GM23338 (cell line): ENCODE measurements around the gene DPH6. TPM values are rescaled to one million over a fixed set of nuclear protein-coding genes. Genes with fewer than 3 reads are reported as not detected.

Experiments used
- ATAC-seq: fragments of 200-7000 bp; cut with Tn5 transposase; 3 replicates; pipeline ENCODE4 v1.9.1; 2020
- DNase-seq: peaks from one replicate; pipeline ENCODE4 v3.0.0-alpha.2; 2015; ENCODE audit warnings: low spot score
- H2AFZ ChIP-seq: fragments of 200-600 bp; sonication (generic); 2 replicates; pipeline ENCODE4 v1.8.0; 2016; ENCODE audit warnings: antibody characterized with exemption, mild to moderate bottlenecking, moderate library complexity
- H3F3A ChIP-seq: fragments of 200-600 bp; sonication (generic); replicated peaks from 2 replicates; pipeline ENCODE4 v1.8.0; 2017; ENCODE audit warnings: antibody characterized with exemption, mixed run types, low read depth
- H3K27ac ChIP-seq: fragments of 200-600 bp; sonication (generic); 2 replicates; pipeline ENCODE4 v1.6.1; 2016; ENCODE audit warnings: low read depth
- H3K27me3 ChIP-seq: fragments of 200-600 bp; sonication (generic); 2 replicates; pipeline ENCODE4 v1.8.0; 2016; ENCODE audit warnings: mild to moderate bottlenecking, mixed run types, moderate library complexity; ENCODE audit not compliant: insufficient read depth
- H3K36me3 ChIP-seq: fragments of 200-600 bp; sonication (generic); 2 replicates; pipeline ENCODE4 v1.8.0; 2016; ENCODE audit warnings: mild to moderate bottlenecking; ENCODE audit not compliant: insufficient read depth
- H3K4me1 ChIP-seq: fragments of 200-600 bp; sonication (generic); 2 replicates; pipeline ENCODE4 v1.8.0; 2016; ENCODE audit warnings: mild to moderate bottlenecking, moderate library complexity; ENCODE audit not compliant: insufficient read depth
- H3K4me2 ChIP-seq: fragments of 200-600 bp; sonication (generic); 2 replicates; pipeline ENCODE4 v1.7.1; 2017; ENCODE audit warnings: mixed run types
- H3K4me3 ChIP-seq: fragments of 200-600 bp; sonication (generic); 2 replicates; pipeline ENCODE4 v1.6.1; 2016; ENCODE audit warnings: mixed run types
- H3K79me2 ChIP-seq: fragments of 200-600 bp; sonication (generic); replicated peaks from 2 replicates; pipeline ENCODE4 v1.8.0; 2017; ENCODE audit warnings: mild to moderate bottlenecking; ENCODE audit not compliant: insufficient read depth
- H3K9me2 ChIP-seq: fragments of 200-600 bp; sonication (generic); 2 replicates; pipeline ENCODE4 v1.8.0; 2017; ENCODE audit not compliant: insufficient read depth
- H4K20me1 ChIP-seq: fragments of 200-600 bp; sonication (generic); replicated peaks from 2 replicates; pipeline ENCODE4 v1.8.0; 2017; ENCODE audit warnings: mild to moderate bottlenecking; ENCODE audit not compliant: insufficient read depth
- H3K27ac Mint-ChIP-seq: 2 replicates; pipeline ENCODE4 v1.8.0; 2020; ENCODE audit warnings: inconsistent platforms, mild to moderate bottlenecking, moderate library complexity, mixed read lengths
- H3K27me3 Mint-ChIP-seq: 3 replicates; pipeline ENCODE4 v1.8.0; 2022; ENCODE audit warnings: low read depth, mild to moderate bottlenecking, moderate library complexity, mixed read lengths, inconsistent platforms; ENCODE audit not compliant: insufficient read depth, poor library complexity
- H3K36me3 Mint-ChIP-seq: 3 replicates; pipeline ENCODE4 v1.8.0; 2021; ENCODE audit warnings: low read depth, mild to moderate bottlenecking, inconsistent platforms, moderate library complexity, mixed read lengths
- H3K4me1 Mint-ChIP-seq: 3 replicates; pipeline ENCODE4 v1.8.0; 2020; ENCODE audit warnings: mild to moderate bottlenecking, inconsistent platforms, mixed read lengths
- H3K4me3 Mint-ChIP-seq: 3 replicates; pipeline ENCODE4 v1.8.0; 2021; ENCODE audit warnings: moderate library complexity, mild to moderate bottlenecking, inconsistent platforms, mixed read lengths
- H3K9me3 Mint-ChIP-seq: 3 replicates; pipeline ENCODE4 v1.8.0; 2020; ENCODE audit warnings: moderate library complexity, mild to moderate bottlenecking, inconsistent platforms, mixed read lengths
- EZH2 ChIP-seq: fragments of 200-600 bp; sonication (generic); IDR thresholded peaks from one replicate; pipeline ENCODE4 v1.8.0; 2017; ENCODE audit warnings: antibody characterized with exemption, mild to moderate bottlenecking, low read depth; ENCODE audit not compliant: unreplicated experiment
- NANOG ChIP-seq: IDR thresholded peaks from 2 replicates; pipeline ENCODE4 v1.6.1; 2016; ENCODE audit warnings: antibody characterized with exemption, borderline replicate concordance
- POLR2AphosphoS5 ChIP-seq: IDR thresholded peaks from 2 replicates; pipeline ENCODE4 v1.6.1; 2016; ENCODE audit warnings: antibody characterized with exemption, low read depth
- STAT1 ChIP-seq: IDR thresholded peaks from one replicate; pipeline ENCODE4 v1.6.1; 2016; ENCODE audit warnings: antibody characterized with exemption; ENCODE audit not compliant: unreplicated experiment
- ZNF331 ChIP-seq: fragments of 250-450 bp; sonication (Bioruptor Pico); IDR thresholded peaks from 2 replicates; pipeline ENCODE4 v1.5.0; 2020; ENCODE audit warnings: low read depth, mild to moderate bottlenecking, moderate library complexity
- polyA plus RNA-seq: library from polyadenylated mRNA; unstranded; fragments of >200 nt; fragmentation: Nextera tagmentation; extraction: Ambion mirVana; gene quantifications from 2 replicates; pipeline ENCODE4 v1.2.1, GENCODE V29; 2016
- total RNA-seq: library from RNA; depleted of rRNA; stranded (reverse); fragments of >200 nt; shearing (Covaris generic); gene quantifications from 2 replicates; pipeline ENCODE4 v1.2.3, GENCODE V29; 2014
- TF ChIP-seq, protein P1 (sequence below): fragments of 250-450 bp; sonication (Bioruptor Pico); IDR thresholded peaks from 2 replicates; pipeline ENCODE4 v1.5.0; 2020; ENCODE audit warnings: mild to moderate bottlenecking, moderate library complexity
- TF ChIP-seq, protein P2 (sequence below): IDR thresholded peaks from one replicate; pipeline ENCODE4 v1.6.1; 2018; ENCODE audit warnings: antibody characterized with exemption; ENCODE audit not compliant: unreplicated experiment
- TF ChIP-seq, protein P3 (sequence below), 2 experiments: fragments of 200-600 bp in 1 of 2; sonication (generic) in 1 of 2; conservative IDR thresholded peaks; 2 replicates each; pipeline versions ENCODE4 v1.5.1 to v1.6.1; 2016 to 2017; ENCODE audit warnings: antibody characterized with exemption in 2 of 2, low read depth in 2 of 2, mild to moderate bottlenecking in 2 of 2, moderate library complexity in 1 of 2

Gene DPH6
- total and polyA plus RNA-seq, 2 experiments from 2014 or later: 37.9 to 46.9 TPM

DNA sequence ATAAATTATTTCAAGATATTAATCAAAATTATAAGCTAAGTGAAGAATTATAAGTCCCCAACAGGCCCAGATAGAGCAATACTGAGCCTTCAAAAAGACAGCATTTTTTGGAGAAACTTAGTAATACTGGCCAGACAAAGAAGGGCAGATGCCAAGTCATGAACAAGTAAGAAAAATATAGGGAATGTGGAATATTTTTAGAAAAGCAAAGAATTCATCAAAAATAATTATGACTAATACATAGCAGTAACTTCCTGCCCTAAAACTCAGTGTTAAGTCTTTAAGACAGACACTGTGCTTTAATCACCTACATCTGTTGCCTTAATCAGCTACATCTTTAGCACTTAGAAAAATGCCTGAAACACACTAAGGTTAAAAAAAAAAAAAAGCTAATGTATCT is 31.2 kb downstream of the DPH6 start (continued):
- TF ChIP-seq, protein P1, sequence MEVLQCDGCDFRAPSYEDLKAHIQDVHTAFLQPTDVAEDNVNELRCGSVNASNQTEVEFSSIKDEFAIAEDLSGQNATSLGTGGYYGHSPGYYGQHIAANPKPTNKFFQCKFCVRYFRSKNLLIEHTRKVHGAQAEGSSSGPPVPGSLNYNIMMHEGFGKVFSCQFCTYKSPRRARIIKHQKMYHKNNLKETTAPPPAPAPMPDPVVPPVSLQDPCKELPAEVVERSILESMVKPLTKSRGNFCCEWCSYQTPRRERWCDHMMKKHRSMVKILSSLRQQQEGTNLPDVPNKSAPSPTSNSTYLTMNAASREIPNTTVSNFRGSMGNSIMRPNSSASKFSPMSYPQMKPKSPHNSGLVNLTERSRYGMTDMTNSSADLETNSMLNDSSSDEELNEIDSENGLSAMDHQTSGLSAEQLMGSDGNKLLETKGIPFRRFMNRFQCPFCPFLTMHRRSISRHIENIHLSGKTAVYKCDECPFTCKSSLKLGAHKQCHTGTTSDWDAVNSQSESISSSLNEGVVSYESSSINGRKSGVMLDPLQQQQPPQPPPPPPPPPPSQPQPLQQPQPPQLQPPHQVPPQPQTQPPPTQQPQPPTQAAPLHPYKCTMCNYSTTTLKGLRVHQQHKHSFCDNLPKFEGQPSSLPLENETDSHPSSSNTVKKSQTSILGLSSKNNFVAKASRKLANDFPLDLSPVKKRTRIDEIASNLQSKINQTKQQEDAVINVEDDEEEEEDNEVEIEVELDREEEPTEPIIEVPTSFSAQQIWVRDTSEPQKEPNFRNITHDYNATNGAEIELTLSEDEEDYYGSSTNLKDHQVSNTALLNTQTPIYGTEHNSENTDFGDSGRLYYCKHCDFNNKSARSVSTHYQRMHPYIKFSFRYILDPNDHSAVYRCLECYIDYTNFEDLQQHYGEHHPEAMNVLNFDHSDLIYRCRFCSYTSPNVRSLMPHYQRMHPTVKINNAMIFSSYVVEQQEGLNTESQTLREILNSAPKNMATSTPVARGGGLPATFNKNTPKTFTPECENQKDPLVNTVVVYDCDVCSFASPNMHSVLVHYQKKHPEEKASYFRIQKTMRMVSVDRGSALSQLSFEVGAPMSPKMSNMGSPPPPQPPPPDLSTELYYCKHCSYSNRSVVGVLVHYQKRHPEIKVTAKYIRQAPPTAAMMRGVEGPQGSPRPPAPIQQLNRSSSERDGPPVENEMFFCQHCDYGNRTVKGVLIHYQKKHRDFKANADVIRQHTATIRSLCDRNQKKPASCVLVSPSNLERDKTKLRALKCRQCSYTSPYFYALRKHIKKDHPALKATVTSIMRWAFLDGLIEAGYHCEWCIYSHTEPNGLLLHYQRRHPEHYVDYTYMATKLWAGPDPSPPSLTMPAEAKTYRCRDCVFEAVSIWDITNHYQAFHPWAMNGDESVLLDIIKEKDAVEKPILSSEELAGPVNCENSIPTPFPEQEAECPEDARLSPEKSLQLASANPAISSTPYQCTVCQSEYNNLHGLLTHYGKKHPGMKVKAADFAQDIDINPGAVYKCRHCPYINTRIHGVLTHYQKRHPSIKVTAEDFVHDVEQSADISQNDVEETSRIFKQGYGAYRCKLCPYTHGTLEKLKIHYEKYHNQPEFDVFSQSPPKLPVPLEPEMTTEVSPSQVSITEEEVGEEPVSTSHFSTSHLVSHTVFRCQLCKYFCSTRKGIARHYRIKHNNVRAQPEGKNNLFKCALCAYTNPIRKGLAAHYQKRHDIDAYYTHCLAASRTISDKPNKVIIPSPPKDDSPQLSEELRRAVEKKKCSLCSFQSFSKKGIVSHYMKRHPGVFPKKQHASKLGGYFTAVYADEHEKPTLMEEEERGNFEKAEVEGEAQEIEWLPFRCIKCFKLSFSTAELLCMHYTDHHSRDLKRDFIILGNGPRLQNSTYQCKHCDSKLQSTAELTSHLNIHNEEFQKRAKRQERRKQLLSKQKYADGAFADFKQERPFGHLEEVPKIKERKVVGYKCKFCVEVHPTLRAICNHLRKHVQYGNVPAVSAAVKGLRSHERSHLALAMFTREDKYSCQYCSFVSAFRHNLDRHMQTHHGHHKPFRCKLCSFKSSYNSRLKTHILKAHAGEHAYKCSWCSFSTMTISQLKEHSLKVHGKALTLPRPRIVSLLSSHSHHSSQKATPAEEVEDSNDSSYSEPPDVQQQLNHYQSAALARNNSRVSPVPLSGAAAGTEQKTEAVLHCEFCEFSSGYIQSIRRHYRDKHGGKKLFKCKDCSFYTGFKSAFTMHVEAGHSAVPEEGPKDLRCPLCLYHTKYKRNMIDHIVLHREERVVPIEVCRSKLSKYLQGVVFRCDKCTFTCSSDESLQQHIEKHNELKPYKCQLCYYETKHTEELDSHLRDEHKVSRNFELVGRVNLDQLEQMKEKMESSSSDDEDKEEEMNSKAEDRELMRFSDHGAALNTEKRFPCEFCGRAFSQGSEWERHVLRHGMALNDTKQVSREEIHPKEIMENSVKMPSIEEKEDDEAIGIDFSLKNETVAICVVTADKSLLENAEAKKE (CRISPR knock-in tag): no peak
- TF ChIP-seq, protein P2, sequence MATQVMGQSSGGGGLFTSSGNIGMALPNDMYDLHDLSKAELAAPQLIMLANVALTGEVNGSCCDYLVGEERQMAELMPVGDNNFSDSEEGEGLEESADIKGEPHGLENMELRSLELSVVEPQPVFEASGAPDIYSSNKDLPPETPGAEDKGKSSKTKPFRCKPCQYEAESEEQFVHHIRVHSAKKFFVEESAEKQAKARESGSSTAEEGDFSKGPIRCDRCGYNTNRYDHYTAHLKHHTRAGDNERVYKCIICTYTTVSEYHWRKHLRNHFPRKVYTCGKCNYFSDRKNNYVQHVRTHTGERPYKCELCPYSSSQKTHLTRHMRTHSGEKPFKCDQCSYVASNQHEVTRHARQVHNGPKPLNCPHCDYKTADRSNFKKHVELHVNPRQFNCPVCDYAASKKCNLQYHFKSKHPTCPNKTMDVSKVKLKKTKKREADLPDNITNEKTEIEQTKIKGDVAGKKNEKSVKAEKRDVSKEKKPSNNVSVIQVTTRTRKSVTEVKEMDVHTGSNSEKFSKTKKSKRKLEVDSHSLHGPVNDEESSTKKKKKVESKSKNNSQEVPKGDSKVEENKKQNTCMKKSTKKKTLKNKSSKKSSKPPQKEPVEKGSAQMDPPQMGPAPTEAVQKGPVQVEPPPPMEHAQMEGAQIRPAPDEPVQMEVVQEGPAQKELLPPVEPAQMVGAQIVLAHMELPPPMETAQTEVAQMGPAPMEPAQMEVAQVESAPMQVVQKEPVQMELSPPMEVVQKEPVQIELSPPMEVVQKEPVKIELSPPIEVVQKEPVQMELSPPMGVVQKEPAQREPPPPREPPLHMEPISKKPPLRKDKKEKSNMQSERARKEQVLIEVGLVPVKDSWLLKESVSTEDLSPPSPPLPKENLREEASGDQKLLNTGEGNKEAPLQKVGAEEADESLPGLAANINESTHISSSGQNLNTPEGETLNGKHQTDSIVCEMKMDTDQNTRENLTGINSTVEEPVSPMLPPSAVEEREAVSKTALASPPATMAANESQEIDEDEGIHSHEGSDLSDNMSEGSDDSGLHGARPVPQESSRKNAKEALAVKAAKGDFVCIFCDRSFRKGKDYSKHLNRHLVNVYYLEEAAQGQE: no peak
- no peak for TF ChIP-seq POLR2AphosphoS5

DNA sequence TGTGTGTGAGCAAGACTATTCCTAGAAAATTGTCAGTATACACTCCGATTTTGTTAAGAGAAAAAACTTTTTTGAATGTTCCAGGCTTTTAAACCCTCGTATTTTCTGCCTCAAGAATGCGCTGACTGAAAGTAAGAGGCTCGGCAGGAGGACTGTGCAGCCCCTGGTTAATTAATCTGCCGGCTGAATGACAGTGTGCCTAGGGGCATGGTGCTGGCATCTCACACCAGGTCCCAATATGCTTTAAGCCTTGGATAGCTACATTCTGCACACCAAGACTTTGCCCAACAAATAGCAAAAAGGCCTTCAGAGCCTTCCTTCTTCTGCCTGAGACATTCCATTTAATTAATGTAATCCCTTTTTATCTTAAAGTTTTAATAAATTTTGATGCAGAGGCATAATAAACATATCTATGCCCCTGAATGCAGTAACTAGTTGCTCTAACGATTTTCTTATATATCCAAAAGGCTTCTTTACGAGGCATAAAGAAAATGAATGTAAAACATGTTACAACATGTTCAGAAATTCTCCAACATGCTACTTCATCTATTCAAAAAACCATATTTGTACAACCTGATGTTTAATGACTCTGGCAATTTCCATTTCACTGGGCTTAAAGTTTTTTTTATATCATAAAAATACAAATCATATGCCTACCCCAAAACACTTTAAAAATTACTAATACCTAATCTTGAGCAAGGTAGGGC is 37.9 kb downstream of the DPH6 start:
- H3K4me3 Mint-ChIP-seq: no peak overlapping the region
- 0 out of 2 replicates have a peak overlapping the region, but pooled peaks have one; percentile 61 for H3K27ac Mint-ChIP-seq
- H3K9me2 ChIP-seq: no peaks in the 10 kb centered on the region
- H2AFZ ChIP-seq: no peak overlapping the region
- no peaks in the 10 kb centered on the region for H3K79me2 ChIP-seq
- H4K20me1 ChIP-seq: no peaks in the 10 kb centered on the region
- H3K36me3 ChIP-seq: no peaks in the 10 kb centered on the region
- peaks cover 25% of the 10 kb centered on the region for H3K4me1 Mint-ChIP-seq
- H3K27me3 Mint-ChIP-seq: no peaks in the 10 kb centered on the region
- no peaks in the 10 kb centered on the region for H3K36me3 Mint-ChIP-seq
- H3K27ac ChIP-seq: no peak overlapping the region
- no peak overlapping the region for H3K4me2 ChIP-seq
- H3K9me3 Mint-ChIP-seq: no peaks in the 10 kb centered on the region
- no peak for DNase-seq
- no peak overlapping the region for H3K4me3 ChIP-seq
- peaks cover 15% of the 10 kb centered on the region for H3K4me1 ChIP-seq
- H3F3A ChIP-seq: no peaks in the 10 kb centered on the region
- ATAC-seq: no peak
- no peaks in the 10 kb centered on the region for H3K27me3 ChIP-seq
- TF ChIP-seq, protein P2: no peak
- TF ChIP-seq STAT1 (no peak), EZH2 (no peak), NANOG (no peak), POLR2AphosphoS5 (no peak), ZNF331 (CRISPR knock-in tag) (no peak)
- TF ChIP-seq, protein P3, sequence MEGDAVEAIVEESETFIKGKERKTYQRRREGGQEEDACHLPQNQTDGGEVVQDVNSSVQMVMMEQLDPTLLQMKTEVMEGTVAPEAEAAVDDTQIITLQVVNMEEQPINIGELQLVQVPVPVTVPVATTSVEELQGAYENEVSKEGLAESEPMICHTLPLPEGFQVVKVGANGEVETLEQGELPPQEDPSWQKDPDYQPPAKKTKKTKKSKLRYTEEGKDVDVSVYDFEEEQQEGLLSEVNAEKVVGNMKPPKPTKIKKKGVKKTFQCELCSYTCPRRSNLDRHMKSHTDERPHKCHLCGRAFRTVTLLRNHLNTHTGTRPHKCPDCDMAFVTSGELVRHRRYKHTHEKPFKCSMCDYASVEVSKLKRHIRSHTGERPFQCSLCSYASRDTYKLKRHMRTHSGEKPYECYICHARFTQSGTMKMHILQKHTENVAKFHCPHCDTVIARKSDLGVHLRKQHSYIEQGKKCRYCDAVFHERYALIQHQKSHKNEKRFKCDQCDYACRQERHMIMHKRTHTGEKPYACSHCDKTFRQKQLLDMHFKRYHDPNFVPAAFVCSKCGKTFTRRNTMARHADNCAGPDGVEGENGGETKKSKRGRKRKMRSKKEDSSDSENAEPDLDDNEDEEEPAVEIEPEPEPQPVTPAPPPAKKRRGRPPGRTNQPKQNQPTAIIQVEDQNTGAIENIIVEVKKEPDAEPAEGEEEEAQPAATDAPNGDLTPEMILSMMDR (conservative IDR thresholded peaks at IDR 0.05; ENCODE audit: low read depth in 2 of 2): no peak
